ENCODE results near the gene TPRG1L. TPM values are rescaled to one million over a fixed set of nuclear protein-coding genes. Genes with fewer than 3 reads are reported as not detected.
A peak's percentile ranks its signal among the peaks of the same experiment; 100 is the strongest.

The TPRG1L gene
- total RNA-seq, 1 donor from 2014 or later: 12.5 TPM

GRCh38 chr1:3651026-3651929, 26.5 kb downstream of the TPRG1L start:
- H3K4me1 Mint-ChIP-seq (ENCODE audit: low read depth): peaks cover 19% of the 10 kb centered on the region
- H3K4me3 Mint-ChIP-seq: peak overlapping the region; percentile 19
- no peak overlapping the region for H3K27ac Mint-ChIP-seq
- intact Hi-C loops (cut with micrococcal nuclease): loop anchor here (2.0 kb wide), 1 partner anchor 146 kb away; the partner anchor contains the start of gene LRRC47
- H3K9me3 Mint-ChIP-seq: no peaks in the 10 kb centered on the region
- DNase-seq (ENCODE audit: low spot score): no peak
- H3K27me3 Mint-ChIP-seq (ENCODE audit: insufficient read depth): peaks cover 33% of the 10 kb centered on the region
- H3K36me3 Mint-ChIP-seq (ENCODE audit: low read depth): peaks cover 2% of the 10 kb centered on the region

DNA sequence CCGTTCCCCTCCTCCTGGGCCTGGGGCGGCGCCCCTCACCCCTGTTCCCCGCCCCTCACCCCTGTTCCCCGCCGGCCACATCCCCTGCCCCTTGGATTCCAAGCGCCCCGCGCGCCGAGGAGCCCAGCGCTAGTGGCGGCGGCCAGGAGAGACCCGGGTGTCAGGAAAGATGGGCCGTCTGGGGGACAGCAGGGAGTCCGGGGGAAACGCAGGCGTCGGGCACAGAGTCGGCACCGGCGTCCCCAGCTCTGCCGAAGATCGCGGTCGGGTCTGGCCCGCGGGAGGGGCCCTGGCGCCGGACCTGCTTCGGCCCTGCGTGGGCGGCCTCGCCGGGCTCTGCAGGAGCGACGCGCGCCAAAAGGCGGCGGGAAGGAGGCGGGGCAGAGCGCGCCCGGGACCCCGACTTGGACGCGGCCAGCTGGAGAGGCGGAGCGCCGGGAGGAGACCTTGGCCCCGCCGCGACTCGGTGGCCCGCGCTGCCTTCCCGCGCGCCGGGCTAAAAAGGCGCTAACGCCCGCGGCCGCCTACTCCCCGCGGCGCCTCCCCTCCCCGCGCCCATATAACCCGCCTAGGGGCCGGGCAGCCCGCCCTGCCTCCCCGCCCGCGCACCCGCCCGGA, 27.2 kb downstream of the TPRG1L start, which contains the start of gene TP73:
TP73 (plus strand) TSS at position 587 of the 618 bp plus-strand sequence. CDS start 29,850 bp downstream, outside the sequence.
- peak within 1 kb of the TSS; percentile 29 for H3K27ac Mint-ChIP-seq
- DNase-seq (ENCODE audit: low spot score): no peak
- peak within 1 kb of the TSS; percentile 53 for H3K4me3 Mint-ChIP-seq
- H3K27me3 Mint-ChIP-seq (ENCODE audit: insufficient read depth): peaks cover 40% of the 10 kb centered on the region
- H3K36me3 Mint-ChIP-seq (ENCODE audit: low read depth): peaks cover 2% of the 10 kb centered on the region
- H3K4me1 Mint-ChIP-seq (ENCODE audit: low read depth): peaks cover 16% of the 10 kb centered on the region
- intact Hi-C loops (cut with micrococcal nuclease): loop anchor here (2.0 kb wide), 1 partner anchor 145 kb away; the partner anchor contains the start of gene LRRC47
- no peaks in the 10 kb centered on the region for H3K9me3 Mint-ChIP-seq

GRCh38 chr1:3652548-3653285, 27.9 kb downstream of the TPRG1L start:
- peak overlapping the region; percentile 53 for H3K4me3 Mint-ChIP-seq
- peaks cover 44% of the 10 kb centered on the region for H3K27me3 Mint-ChIP-seq (ENCODE audit: insufficient read depth)
- H3K4me1 Mint-ChIP-seq (ENCODE audit: low read depth): peaks cover 16% of the 10 kb centered on the region
- DNase-seq (ENCODE audit: low spot score): no peak
- no peak overlapping the region for H3K27ac Mint-ChIP-seq
- H3K36me3 Mint-ChIP-seq (ENCODE audit: low read depth): peaks cover 2% of the 10 kb centered on the region
- no peaks in the 10 kb centered on the region for H3K9me3 Mint-ChIP-seq
- intact Hi-C loops (cut with micrococcal nuclease): no loop called here

DNA sequence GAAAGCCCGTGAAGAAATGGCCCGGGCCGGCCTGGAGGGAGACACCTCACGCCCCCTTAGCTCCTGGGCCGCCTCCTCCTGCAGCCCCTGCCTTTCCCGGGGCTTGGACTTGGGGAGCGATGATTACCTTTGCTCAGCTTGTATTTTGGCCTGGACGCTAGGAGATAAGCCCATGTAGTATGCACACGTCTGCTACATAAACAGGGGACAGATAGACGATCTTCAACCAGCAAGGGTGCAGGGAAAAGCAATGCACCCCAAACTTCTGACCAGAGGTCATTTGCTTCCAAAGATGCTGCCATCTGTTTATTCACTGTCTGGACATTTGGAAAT, 28.4 kb downstream of the TPRG1L start:
- Mint-ChIP-seq H3K4me3 (peak overlapping the region; percentile 53), H3K36me3 (ENCODE audit: low read depth) (peaks cover under 1% of the 10 kb centered on the region), H3K27ac (peak overlapping the region; percentile 29), H3K9me3 (no peaks in the 10 kb centered on the region), H3K27me3 (ENCODE audit: insufficient read depth) (peaks cover 46% of the 10 kb centered on the region), H3K4me1 (ENCODE audit: low read depth) (peaks cover 11% of the 10 kb centered on the region)
- intact Hi-C loops (cut with micrococcal nuclease): no loop called here
- DNase-seq (ENCODE audit: low spot score): no peak

GRCh38 chr1:3654549-3655281, 29.9 kb downstream of the TPRG1L start:
- Mint-ChIP-seq H3K27ac (no peak overlapping the region), H3K9me3 (no peaks in the 10 kb centered on the region), H3K4me1 (ENCODE audit: low read depth) (no peaks in the 10 kb centered on the region), H3K27me3 (ENCODE audit: insufficient read depth) (peaks cover 51% of the 10 kb centered on the region), H3K36me3 (ENCODE audit: low read depth) (no peaks in the 10 kb centered on the region), H3K4me3 (no peak overlapping the region)
- intact Hi-C loops (cut with micrococcal nuclease): no loop called here
- no peak for DNase-seq (ENCODE audit: low spot score)

DNA sequence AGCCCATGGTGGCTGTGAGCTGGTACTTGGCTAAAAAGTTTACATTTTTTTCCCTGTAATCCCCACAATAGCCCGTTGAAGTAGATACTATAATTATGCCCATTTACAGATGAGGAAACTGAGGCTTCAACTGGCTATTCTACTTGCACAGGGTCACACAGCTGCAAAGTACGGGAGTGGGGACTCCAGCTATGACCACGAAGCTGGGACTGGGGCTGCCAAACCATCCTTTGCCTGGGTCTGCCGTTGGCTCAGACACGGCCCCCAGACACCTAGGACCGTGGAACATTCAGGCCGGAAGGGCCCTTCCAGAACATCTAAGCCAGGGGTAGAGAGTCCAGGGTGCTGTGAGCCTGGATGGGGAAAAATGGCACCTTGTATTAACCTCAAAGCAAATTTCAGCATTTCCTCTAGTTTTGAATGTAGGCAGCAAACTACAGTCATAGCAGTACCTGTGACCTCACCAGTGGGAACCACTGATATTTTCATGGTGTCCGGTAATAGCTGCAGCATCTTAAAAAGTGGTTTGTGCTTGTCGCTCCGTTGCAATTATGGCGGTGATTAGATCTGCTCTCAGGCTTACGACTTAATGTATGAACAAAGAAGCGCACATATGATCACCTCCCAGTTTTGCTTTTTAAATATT, 31.8 kb downstream of the TPRG1L start:
- H3K27me3 Mint-ChIP-seq (ENCODE audit: insufficient read depth): peaks cover 42% of the 10 kb centered on the region
- DNase-seq (ENCODE audit: low spot score): no peak
- no peaks in the 10 kb centered on the region for H3K36me3 Mint-ChIP-seq (ENCODE audit: low read depth)
- H3K27ac Mint-ChIP-seq: no peak overlapping the region
- intact Hi-C loops (cut with micrococcal nuclease): no loop called here
- H3K4me1 Mint-ChIP-seq (ENCODE audit: low read depth): no peaks in the 10 kb centered on the region
- H3K4me3 Mint-ChIP-seq: no peak overlapping the region
- H3K9me3 Mint-ChIP-seq: no peaks in the 10 kb centered on the region

- no peak for DNase-seq (ENCODE audit: low spot score)
- H3K27ac Mint-ChIP-seq: no peak overlapping the region
- intact Hi-C loops (cut with micrococcal nuclease): no loop called here
- no peaks in the 10 kb centered on the region for H3K4me1 Mint-ChIP-seq (ENCODE audit: low read depth)
- H3K36me3 Mint-ChIP-seq (ENCODE audit: low read depth): no peaks in the 10 kb centered on the region
- no peaks in the 10 kb centered on the region for H3K9me3 Mint-ChIP-seq
- peaks cover 42% of the 10 kb centered on the region for H3K27me3 Mint-ChIP-seq (ENCODE audit: insufficient read depth)
- no peak overlapping the region for H3K4me3 Mint-ChIP-seq
These were observed 32.3 kb downstream of the TPRG1L start for GRCh38 chr1:3657096-3657475.

DNA sequence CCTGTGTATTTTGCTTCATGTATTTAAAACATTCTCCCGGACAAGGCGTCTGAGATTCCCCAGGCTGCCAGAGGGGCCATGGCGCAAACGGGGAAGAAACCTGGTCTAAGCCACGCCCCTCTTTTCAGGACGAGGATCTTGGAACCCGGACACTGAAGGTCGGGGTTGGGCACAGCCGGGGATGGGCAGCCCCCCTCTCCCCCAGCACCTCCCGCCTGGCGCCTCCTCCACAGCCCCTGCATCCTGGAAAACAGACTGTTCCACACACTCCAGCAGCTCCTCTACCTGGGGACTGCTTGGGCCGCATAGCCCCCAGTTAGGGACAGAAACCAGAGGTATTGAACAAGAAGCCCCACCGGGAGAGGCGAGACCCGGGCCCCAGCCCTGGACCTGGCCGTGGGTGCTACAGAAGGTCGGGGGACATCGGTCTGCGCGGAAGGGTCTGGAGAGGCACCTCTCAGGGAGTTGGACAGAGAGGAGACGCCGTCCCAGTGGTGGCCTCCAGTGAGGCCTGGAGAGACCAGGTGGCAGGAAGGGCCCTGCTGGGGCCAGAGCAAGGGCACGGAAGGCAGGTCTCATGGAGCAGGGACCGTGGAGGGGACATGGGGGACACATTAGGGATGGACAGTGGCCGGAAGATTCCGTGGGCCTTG, 32.9 kb downstream of the TPRG1L start:
- no peak overlapping the region for H3K4me3 Mint-ChIP-seq
- H3K36me3 Mint-ChIP-seq (ENCODE audit: low read depth): no peaks in the 10 kb centered on the region
- H3K27me3 Mint-ChIP-seq (ENCODE audit: insufficient read depth): peaks cover 42% of the 10 kb centered on the region
- H3K4me1 Mint-ChIP-seq (ENCODE audit: low read depth): no peaks in the 10 kb centered on the region
- DNase-seq (ENCODE audit: low spot score): no peak
- no peak overlapping the region for H3K27ac Mint-ChIP-seq
- intact Hi-C loops (cut with micrococcal nuclease): no loop called here
- H3K9me3 Mint-ChIP-seq: no peaks in the 10 kb centered on the region

DNA sequence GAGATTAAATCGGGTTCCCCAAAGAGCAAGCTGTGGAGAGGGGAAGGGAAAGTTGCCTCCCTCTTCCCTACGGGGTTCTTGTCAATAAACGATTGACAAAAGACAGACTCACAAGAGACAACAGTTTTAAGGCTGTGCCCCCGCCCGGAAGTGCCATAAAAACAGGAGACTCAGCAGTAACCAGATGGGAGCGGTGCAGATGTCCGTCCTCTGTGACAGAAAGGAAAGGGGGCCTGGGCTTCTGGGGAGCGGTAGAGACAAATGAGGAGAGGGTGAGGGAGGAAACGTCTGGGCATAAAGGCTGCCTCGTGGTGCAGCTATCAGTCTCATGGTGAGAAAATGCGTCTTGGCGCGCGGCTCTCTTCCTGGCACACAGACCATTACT, 33.4 kb downstream of the TPRG1L start:
- no peak for DNase-seq (ENCODE audit: low spot score)
- Mint-ChIP-seq H3K9me3 (no peaks in the 10 kb centered on the region), H3K4me1 (ENCODE audit: low read depth) (no peaks in the 10 kb centered on the region), H3K36me3 (ENCODE audit: low read depth) (no peaks in the 10 kb centered on the region), H3K4me3 (no peak overlapping the region), H3K27ac (no peak overlapping the region), H3K27me3 (ENCODE audit: insufficient read depth) (peaks cover 40% of the 10 kb centered on the region)
- intact Hi-C loops (cut with micrococcal nuclease): no loop called here

DNA sequence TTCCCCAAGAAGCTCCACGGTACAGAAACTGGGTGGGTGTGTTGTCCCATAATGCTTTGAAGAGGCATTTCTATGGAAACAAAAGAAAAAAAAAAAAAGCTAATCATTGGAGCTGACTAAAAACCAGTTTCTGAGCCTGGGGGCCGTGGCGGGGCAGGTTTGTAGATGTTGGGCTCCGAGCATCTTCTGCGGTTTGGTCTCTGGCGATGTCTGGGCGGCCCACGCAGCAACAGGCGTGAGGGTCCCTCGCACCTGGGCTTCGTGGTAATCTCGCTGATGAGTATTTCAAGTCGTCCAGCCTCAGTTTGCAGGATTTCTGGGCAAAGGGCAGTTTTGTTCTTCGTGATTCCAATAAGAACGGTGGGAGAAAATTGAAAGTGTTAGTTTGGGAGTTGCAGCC, 34.3 kb downstream of the TPRG1L start:
- H3K9me3 Mint-ChIP-seq: no peaks in the 10 kb centered on the region
- H3K36me3 Mint-ChIP-seq (ENCODE audit: low read depth): no peaks in the 10 kb centered on the region
- intact Hi-C loops (cut with micrococcal nuclease): no loop called here
- no peak overlapping the region for H3K27ac Mint-ChIP-seq
- peaks cover 32% of the 10 kb centered on the region for H3K27me3 Mint-ChIP-seq (ENCODE audit: insufficient read depth)
- H3K4me1 Mint-ChIP-seq (ENCODE audit: low read depth): no peaks in the 10 kb centered on the region
- no peak overlapping the region for H3K4me3 Mint-ChIP-seq
- DNase-seq (ENCODE audit: low spot score): no peak

- intact Hi-C loops (cut with micrococcal nuclease): no loop called here
- Mint-ChIP-seq H3K4me1 (ENCODE audit: low read depth) (no peaks in the 10 kb centered on the region), H3K27me3 (ENCODE audit: insufficient read depth) (peaks cover 21% of the 10 kb centered on the region), H3K9me3 (no peaks in the 10 kb centered on the region), H3K36me3 (ENCODE audit: low read depth) (no peaks in the 10 kb centered on the region), H3K4me3 (no peak overlapping the region), H3K27ac (no peak overlapping the region)
- DNase-seq (ENCODE audit: low spot score): no peak
These were observed 35.9 kb downstream of the TPRG1L start for GRCh38 chr1:3660704-3661103.

GRCh38 chr1:3661631-3662030, 36.8 kb downstream of the TPRG1L start:
- Mint-ChIP-seq H3K4me1 (ENCODE audit: low read depth) (no peaks in the 10 kb centered on the region), H3K27me3 (ENCODE audit: insufficient read depth) (peaks cover 15% of the 10 kb centered on the region), H3K9me3 (no peaks in the 10 kb centered on the region), H3K27ac (no peak overlapping the region), H3K4me3 (no peak overlapping the region), H3K36me3 (ENCODE audit: low read depth) (no peaks in the 10 kb centered on the region)
- intact Hi-C loops (cut with micrococcal nuclease): no loop called here
- no peak for DNase-seq (ENCODE audit: low spot score)
